HepG2 (cell line): ENCODE results near the gene RASSF6. TPM values are rescaled to one million over a fixed set of nuclear protein-coding genes. Genes with fewer than 3 reads are reported as not detected.
"Not testable (repeated sequence)": the region's sequence is repeated elsewhere in the genome, so short reads cannot be mapped to it uniquely, and the experiment has no call there.

Experiments used
- ATAC-seq: fragments of 200-7000 bp; cut with Tn5 transposase; 3 replicates; pipeline ENCODE4 v1.9.1; 2020; ENCODE audit warnings: mild to moderate bottlenecking, moderate library complexity
- BruUV-seq: library from RNA; stranded (reverse); fragments of 400-500 nt; replicated peaks from 2 replicates; lab custom pipeline; 2021; lab: Mats Ljungman, UMichigan
- CTCF ChIA-PET: fragments of 300-600 bp; formaldehyde crosslinking; extraction: SDS; loops from one replicate; lab custom pipeline; 2021; ENCODE audit warnings: low total read pairs, inconsistent platforms, low intra/inter-chr PET ratio; lab: Yijun Ruan, JAX
- POLR2A ChIA-PET: fragments of 350-600 bp; sonication (Branson Sonifier 250); formaldehyde crosslinking; loops from one replicate; lab custom pipeline; 2020; ENCODE audit warnings: antibody characterized with exemption, inconsistent platforms; lab: Yijun Ruan, JAX
- DNase-seq: peaks from one replicate; pipeline ENCODE4 v3.0.0-alpha.2; 2015; ENCODE audit warnings: low spot score
- FAIRE-seq: peaks from 3 replicates; lab custom pipeline; 2011; peaks lifted over from hg19 to GRCh38; lab: Jason Lieb, UNC
- H2AFZ ChIP-seq: one replicate; pipeline ENCODE4 v1.6.1; 2011; ENCODE audit warnings: low read length, inconsistent platforms
- H3K27ac ChIP-seq: fragments of 300-600 bp; 3 replicates; pipeline ENCODE4 v1.8.0; 2011; ENCODE audit warnings: mixed run types, mild to moderate bottlenecking, mixed read lengths, low read length, inconsistent platforms; ENCODE audit not compliant: insufficient read depth; ENCODE audit errors: extremely low read length
- H3K27me3 ChIP-seq, 2 experiments: fragments of 200-600 bp in 1 of 2; 2 replicates in 1 of 2; 3 replicates in 1 of 2; pipeline versions ENCODE4 v1.6.0 to v1.8.0; 2011; ENCODE audit warnings: low read length in 2 of 2, mild to moderate bottlenecking in 2 of 2, moderate library complexity in 2 of 2, inconsistent platforms in 1 of 2; ENCODE audit not compliant: insufficient read depth in 2 of 2, control insufficient read depth in 1 of 2
- H3K36me3 ChIP-seq, 2 experiments: fragments of 200-600 bp in 1 of 2; replicated peaks in 1 of 2; 2 replicates in 1 of 2; 3 replicates in 1 of 2; pipeline versions ENCODE4 v1.5.1 to v1.8.0; 2011; ENCODE audit warnings: low read length in 2 of 2, inconsistent platforms in 1 of 2; ENCODE audit not compliant: insufficient read depth in 2 of 2, control insufficient read depth in 1 of 2
- H3K4me1 ChIP-seq: 2 replicates; pipeline ENCODE4 v1.5.1; 2012; ENCODE audit warnings: low read length, inconsistent platforms; ENCODE audit not compliant: insufficient read depth
- H3K4me2 ChIP-seq: 2 replicates; pipeline ENCODE4 v1.6.0; 2011; ENCODE audit warnings: low read depth, low read length, inconsistent platforms
- H3K4me3 ChIP-seq, 3 experiments: fragments of 200-600 bp in 1 of 3; sonication (generic), shearing (Covaris generic) in 1 of 3; replicated peaks in 1 of 3; 2 replicates each; pipeline ENCODE4 v1.5.1; 2011 to 2016; ENCODE audit warnings: low read length in 3 of 3, inconsistent platforms in 2 of 3, low read depth in 2 of 3, mild to moderate bottlenecking in 2 of 3, control low read depth in 1 of 3, mixed read lengths in 1 of 3; ENCODE audit not compliant: insufficient read depth in 1 of 3
- H3K79me2 ChIP-seq: one replicate; pipeline ENCODE4 v1.6.1; 2011; ENCODE audit warnings: low read length, inconsistent platforms; ENCODE audit not compliant: insufficient read depth
- H3K9ac ChIP-seq: 2 replicates; pipeline ENCODE4 v1.6.0; 2011; ENCODE audit warnings: mild to moderate bottlenecking, low read depth, low read length, inconsistent platforms; ENCODE audit not compliant: insufficient read depth
- H3K9me3 ChIP-seq: 2 replicates; pipeline ENCODE4 v1.5.1; 2012; ENCODE audit warnings: mild to moderate bottlenecking, low read length
- H4K20me1 ChIP-seq: 2 replicates; pipeline ENCODE4 v1.6.0; 2011; ENCODE audit warnings: inconsistent platforms, mild to moderate bottlenecking, low read length, moderate library complexity; ENCODE audit not compliant: insufficient read depth
- NCOA1 ChIP-seq: sonication (generic); formaldehyde crosslinking; IDR thresholded peaks from 2 replicates; pipeline ENCODE4 v1.9.0; 2021; ENCODE audit warnings: missing genetic modification reagents
- SMC3 ChIP-seq: IDR thresholded peaks from 2 replicates; pipeline ENCODE4 v1.6.1; 2011; ENCODE audit warnings: low read length, improper control_type of control experiment
- STAG1 ChIP-seq: sonication (generic); formaldehyde crosslinking; IDR thresholded peaks from 2 replicates; pipeline ENCODE4 v1.4.0; 2020; ENCODE audit warnings: missing genetic modification reagents
- YY1 ChIP-seq: IDR thresholded peaks from 2 replicates; pipeline ENCODE4 v1.6.1; 2011; ENCODE audit warnings: low read length, low read depth, moderate library complexity, mild to moderate bottlenecking; ENCODE audit not compliant: insufficient read depth, insufficient replicate concordance
- WGBS: methylation state at CpG from one replicate; pipeline ENCODE4 v1.1.6; 2017; ENCODE audit warnings: low lambda C conversion rate; 5-methylcytosine and 5-hydroxymethylcytosine counted together
- in situ Hi-C: cut with HindIII; loops from 2 replicates; pipeline ENCODE4 v1.10.0; 2017; ENCODE audit warnings: low pct_unique_long_range_greater_than_20kb; ENCODE audit not compliant: extremely low pct_ligation_motif_present
- intact Hi-C: fragments of 100-400 bp; cut with micrococcal nuclease; formaldehyde crosslinking; loops from one replicate; pipeline ENCODE4 v1.10.0; 2022; ENCODE audit not compliant: unreplicated experiment
- polyA plus RNA-seq, 8 experiments: library from polyadenylated mRNA; depleted of rRNA in 3 of 8; stranded (reverse) in 7 of 8; unstranded in 1 of 8; fragments of >200 nt; fragmentation: Illumina TruSeq in 4 of 8; extraction: Trizol in 4 of 8; gene quantifications; 2 replicates each; pipeline versions ENCODE4 v1.2.1 to v1.2.3, GENCODE V29; 2011 to 2016; ENCODE audit warnings: low read depth in 4 of 8, missing spikeins in 1 of 8, mixed read lengths in 1 of 8; ENCODE audit not compliant: insufficient read depth in 1 of 8
- total RNA-seq, 5 experiments: library from RNA; depleted of rRNA; stranded (reverse); fragments of >200 nt; fragmentation: Illumina TruSeq; extraction: Trizol; gene quantifications; 2 replicates each; pipeline ENCODE4 v1.2.3, GENCODE V29; 2016; ENCODE audit warnings: low read depth in 1 of 5
- TF ChIP-seq, protein P1 (sequence below): sonication (generic); formaldehyde crosslinking; IDR thresholded peaks from 2 replicates; pipeline ENCODE4 v1.5.0; 2020; ENCODE audit warnings: mild to moderate bottlenecking, missing genetic modification reagents, moderate library complexity

RASSF6 gene
- total and polyA plus RNA-seq, 2 of the 13 experiments (the other 11 are each of a cell fraction or from before 2014, with no cell fraction given), result 0.03 to 0.11 TPM

DNA sequence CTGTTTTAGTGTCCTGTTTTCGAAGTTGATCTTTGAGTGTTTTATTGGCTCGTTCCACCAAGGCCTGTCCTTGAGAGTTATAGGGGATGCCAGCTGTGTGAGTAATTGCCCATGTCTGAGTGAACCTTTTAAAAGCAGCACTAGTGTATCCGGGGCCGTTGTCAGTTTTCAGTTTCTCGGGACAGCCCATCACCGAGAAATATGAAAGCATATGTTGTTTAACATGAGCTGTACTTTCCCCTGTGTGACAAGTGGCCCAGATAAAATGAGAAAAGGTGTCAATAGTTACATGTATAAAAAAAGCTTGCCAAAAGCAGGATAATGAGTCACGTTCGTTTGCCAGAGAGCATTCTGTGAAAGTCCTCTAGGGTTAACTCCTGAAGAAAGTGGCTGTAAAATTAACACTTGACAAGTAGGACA, 48.6 kb upstream of the RASSF6 start:
- Histone ChIP-seq H3K9me3 (no peaks in the 10 kb centered on the region), H4K20me1 (no peaks in the 10 kb centered on the region), H3K27me3 (peaks cover 1 to 15% of the 10 kb centered on the region in 2 experiments; a peak in 2 of 5 replicates), H3K27ac (no peak overlapping the region), H2AFZ (no peak overlapping the region), H3K36me3 (no peaks in the 10 kb centered on the region), H3K79me2 (no peaks in the 10 kb centered on the region), H3K4me2 (no peak overlapping the region), H3K4me3 (no peak overlapping the region), H3K4me1 (no peaks in the 10 kb centered on the region), H3K9ac (no peak overlapping the region)
- FAIRE-seq, result no peak
- no peak for ATAC-seq
- intact Hi-C loops, result no loop called here
- 15% methylated on average over 8 of the region's 8 CpGs for WGBS
- CTCF ChIA-PET, result no interaction called here
- in situ Hi-C loops, result no loop called here
- TF ChIP-seq NCOA1 (CRISPR knock-in tag) (no peak), YY1 (no peak)
- BruUV-seq, result no TSS peak
- no peak for DNase-seq
- POLR2A ChIA-PET, result no interaction called here

DNA sequence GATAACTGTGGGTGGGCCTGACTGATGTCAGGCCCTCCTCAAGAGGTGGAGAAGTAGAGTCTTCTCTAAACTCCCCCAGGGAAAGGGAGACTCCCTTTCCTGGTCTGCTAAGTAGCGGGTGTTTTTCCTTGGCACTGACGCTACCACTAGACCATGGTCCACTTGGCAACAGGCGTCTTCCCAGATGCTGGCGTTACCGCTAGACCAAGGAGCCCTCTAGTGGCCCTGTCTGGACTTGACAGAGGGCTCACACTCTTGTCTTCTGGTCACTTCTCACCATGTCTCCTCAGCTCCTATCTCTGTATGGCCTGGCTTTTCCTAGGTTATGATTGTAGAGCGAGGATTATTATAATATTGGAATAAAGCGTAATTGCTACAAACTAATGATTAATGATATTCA, 45.7 kb upstream of the RASSF6 start:
- H3K4me2 ChIP-seq, H2AFZ ChIP-seq, H3K4me1 ChIP-seq, ATAC-seq, H3K9me3 ChIP-seq, DNase-seq, H3K79me2 ChIP-seq, H4K20me1 ChIP-seq, H3K4me3 ChIP-seq, intact Hi-C loops, BruUV-seq, H3K36me3 ChIP-seq, H3K27ac ChIP-seq, in situ Hi-C loops, POLR2A ChIA-PET, H3K9ac ChIP-seq: not testable (repeated sequence)
- CTCF ChIA-PET, result interaction anchor here (0.7 to 1.3 kb wide), 2 partner anchors 92 to 354 kb away, joined by 3 to 6 read pairs; no protein-coding TSS in a partner anchor
- FAIRE-seq, result peak; percentile 46
- H3K27me3 ChIP-seq, result peaks cover 1 to 15% of the 10 kb centered on the region in 2 experiments; a peak in 2 of 5 replicates
- TF ChIP-seq STAG1 (CRISPR knock-in tag) (peak; percentile 74), SMC3 (0 out of 2 replicates have a peak, but pooled peaks have one; percentile 13)
- TF ChIP-seq, protein P1, sequence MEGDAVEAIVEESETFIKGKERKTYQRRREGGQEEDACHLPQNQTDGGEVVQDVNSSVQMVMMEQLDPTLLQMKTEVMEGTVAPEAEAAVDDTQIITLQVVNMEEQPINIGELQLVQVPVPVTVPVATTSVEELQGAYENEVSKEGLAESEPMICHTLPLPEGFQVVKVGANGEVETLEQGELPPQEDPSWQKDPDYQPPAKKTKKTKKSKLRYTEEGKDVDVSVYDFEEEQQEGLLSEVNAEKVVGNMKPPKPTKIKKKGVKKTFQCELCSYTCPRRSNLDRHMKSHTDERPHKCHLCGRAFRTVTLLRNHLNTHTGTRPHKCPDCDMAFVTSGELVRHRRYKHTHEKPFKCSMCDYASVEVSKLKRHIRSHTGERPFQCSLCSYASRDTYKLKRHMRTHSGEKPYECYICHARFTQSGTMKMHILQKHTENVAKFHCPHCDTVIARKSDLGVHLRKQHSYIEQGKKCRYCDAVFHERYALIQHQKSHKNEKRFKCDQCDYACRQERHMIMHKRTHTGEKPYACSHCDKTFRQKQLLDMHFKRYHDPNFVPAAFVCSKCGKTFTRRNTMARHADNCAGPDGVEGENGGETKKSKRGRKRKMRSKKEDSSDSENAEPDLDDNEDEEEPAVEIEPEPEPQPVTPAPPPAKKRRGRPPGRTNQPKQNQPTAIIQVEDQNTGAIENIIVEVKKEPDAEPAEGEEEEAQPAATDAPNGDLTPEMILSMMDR, result peak; percentile 64
- WGBS, result 1% methylated on average over 5 of the region's 7 CpGs
